ENCODE data around the gene ANKS3. TPM values are rescaled to one million over a fixed set of nuclear protein-coding genes. Genes with fewer than 3 reads are reported as not detected.
A peak's percentile ranks its signal among the peaks of the same experiment; 100 is the strongest.

Gene ANKS3
- total and polyA plus RNA-seq, 2 of the 8 experiments (the other 6 are each of a cell fraction or from before 2014, with no cell fraction given), result 15.5 to 23.9 TPM

DNA sequence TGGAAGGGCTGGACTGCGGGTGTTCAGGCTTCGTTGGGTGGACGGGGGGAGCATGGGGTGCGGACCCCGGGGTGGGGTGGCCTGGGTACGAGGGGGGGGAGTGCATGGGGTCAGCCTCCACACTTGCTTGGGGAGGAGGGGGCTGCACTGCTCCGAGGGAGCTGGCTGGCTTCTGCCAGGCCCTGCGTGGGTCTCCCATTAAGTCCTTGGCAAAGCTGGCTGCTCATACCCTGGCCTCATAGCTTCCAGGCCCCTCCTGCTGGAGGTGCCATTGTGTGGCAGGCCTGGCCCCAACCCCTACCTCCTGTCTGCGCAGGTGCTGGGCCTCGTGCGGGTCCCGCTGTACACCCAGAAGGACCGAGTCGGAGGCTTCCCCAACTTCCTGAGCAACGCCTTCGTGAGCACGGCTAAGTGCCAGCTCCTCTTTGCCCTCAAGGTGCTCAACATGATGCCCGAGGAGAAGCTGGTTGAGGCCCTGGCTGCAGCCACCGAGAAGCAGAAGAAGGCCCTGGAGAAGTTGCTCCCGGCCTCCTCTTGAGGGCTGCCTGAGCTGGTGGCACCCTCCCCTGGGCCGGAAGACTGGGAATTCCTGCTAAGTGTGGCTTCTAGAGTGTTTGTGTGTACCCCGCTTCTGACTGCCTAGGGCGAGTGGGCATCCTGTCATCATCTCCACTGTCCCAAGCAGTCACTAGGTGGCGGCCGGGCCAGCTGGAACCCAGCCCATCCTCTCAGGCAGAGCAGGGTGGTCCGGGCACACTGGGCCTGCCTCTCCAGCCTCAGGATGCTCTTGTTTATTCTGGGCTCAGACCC is 39.2 kb downstream of the ANKS3 start:
- DNase-seq (ENCODE audit: low read depth in 1 of 2, low spot score in 2 of 2) (no peak), FAIRE-seq (no peak)
- Histone ChIP-seq H3K79me1 (ENCODE audit: low read depth, low read length) (no peaks in the 10 kb centered on the region), H3K27ac (ENCODE audit: low read depth, low read length) (no peak overlapping the region), H3K9me3 (ENCODE audit: insufficient read depth in 2 of 2, low read depth in 1 of 2, low read length in 1 of 2) (no peaks in the 10 kb centered on the region), H3K23me2 (ENCODE audit: low read depth, low read length) (peaks cover 8% of the 10 kb centered on the region; the same call in 1 of the 2 replicates), H2BK20ac (ENCODE audit: low read length) (no peak overlapping the region), H3K36me3 (ENCODE audit: control insufficient read depth in 2 of 4, insufficient read depth in 4 of 4, low read length in 3 of 4) (peaks cover 17 to 28% (median 26%) of the 10 kb centered on the region in 4 experiments), H3K23ac (ENCODE audit: insufficient read length) (no peak overlapping the region), H4K5ac (ENCODE audit: insufficient read length, low read depth, low read length) (no peak overlapping the region), H3K4me3 (ENCODE audit: extremely low read depth in 1 of 4, insufficient read depth in 2 of 4, low read depth in 3 of 4, low read length in 4 of 4) (peak overlapping the region in 3 of 4 experiments; percentile 72 to 93 (median 76); a peak in 5 of 8 replicates), H3K27me3 (replicated peaks in 1 of 4; ENCODE audit: control insufficient read depth in 3 of 4, extremely low read depth in 1 of 4, insufficient read depth in 3 of 4, low read length in 3 of 4) (no peaks in the 10 kb centered on the region), H3K4me2 (ENCODE audit: insufficient read depth in 1 of 2, low read depth in 2 of 2, low read length in 2 of 2) (peak overlapping the region; percentile 68), H3K56ac (replicated peaks; ENCODE audit: insufficient read length, low read depth, low read length) (no peak overlapping the region), H3K14ac (ENCODE audit: insufficient read length) (no peak overlapping the region), H3K18ac (ENCODE audit: extremely low read depth, low read length) (no peak overlapping the region), H3K9ac (replicated peaks in 1 of 4; ENCODE audit: extremely low read depth in 1 of 4, low read depth in 3 of 4, low read length in 3 of 4) (0 out of 7 replicates have a peak overlapping the region, but pooled peaks of 1 of the 4 experiments have one; percentile 16), H3K4me1 (replicated peaks in 1 of 4; ENCODE audit: control insufficient read depth in 3 of 4, insufficient read depth in 4 of 4, low read length in 3 of 4) (peaks cover 0 to 7% (median 5%) of the 10 kb centered on the region in 4 experiments; a peak in 4 of 7 replicates), H2AFZ (ENCODE audit: low read length) (no peak overlapping the region), H3K4ac (replicated peaks; ENCODE audit: insufficient read length, low read depth, low read length) (no peak overlapping the region), H2BK5ac (ENCODE audit: low read depth, low read length) (no peak overlapping the region), H2BK15ac (ENCODE audit: low read length) (no peak overlapping the region), H2BK12ac (ENCODE audit: low read depth, low read length) (no peak overlapping the region), H4K20me1 (replicated peaks in 1 of 2; ENCODE audit: control insufficient read depth in 1 of 2, insufficient read depth in 2 of 2, low read length in 2 of 2) (peaks cover 0 to 21% of the 10 kb centered on the region in 2 experiments), H2BK120ac (replicated peaks; ENCODE audit: low read depth, low read length) (no peak overlapping the region), H4K91ac (replicated peaks; ENCODE audit: insufficient read length, low read length) (no peak overlapping the region), H4K8ac (ENCODE audit: extremely low read depth, insufficient read depth, low read length) (peak overlapping the region; percentile 15; the same call in 1 of the 2 replicates), H3K79me2 (ENCODE audit: control insufficient read depth in 1 of 2, insufficient read depth in 2 of 2, low read length in 2 of 2) (peaks cover 0 to 2% of the 10 kb centered on the region in 2 experiments; a peak in 1 of 4 replicates), H2AK5ac (ENCODE audit: low read depth, low read length) (no peak overlapping the region)
- WGBS, 2 experiments (ENCODE audit: extremely low coverage in 1 of 2, insufficient coverage in 1 of 2, insufficient read length in 1 of 2, insufficient replicate concordance in 2 of 2, low coverage in 1 of 2, low lambda C conversion rate in 2 of 2, missing lambda C conversion rate in 1 of 2), result 83% methylated on average over 18 of the region's 26 CpGs; no CpG with 5 or more reads in 1 of the 2 experiments
- CTCF ChIA-PET (ENCODE audit: partially characterized antibody), result interaction anchor here (0.5 to 2.8 kb wide), 13 partner anchors 8 to 261 kb away, joined by 3 to 13 read pairs (median 4); no protein-coding TSS in a partner anchor
- POLR2A ChIA-PET (ENCODE audit: partially characterized antibody), result interaction anchor here (0.7 to 5.4 kb wide), 17 partner anchors 11 to 189 kb away, joined by 3 to 59 read pairs (median 4); partner anchors contain the start of genes ANKS3, DNAAF8, GLYR1 and SEPTIN12
- no peak for TF ChIP-seq BCL11A (IDR thresholded peaks at IDR 0.05; ENCODE audit: low read depth in 2 of 2, low read length in 2 of 2)
- TF ChIP-seq HDAC6 (IDR thresholded peaks at IDR 0.05; ENCODE audit: low read depth, low read length), result no peak
- no peak for TF ChIP-seq MAFK (IDR thresholded peaks at IDR 0.05; ENCODE audit: low read depth, low read length)
- no peak for TF ChIP-seq HDAC2 (IDR thresholded peaks at IDR 0.05; ENCODE audit: borderline replicate concordance in 1 of 2, low read depth in 2 of 2, low read length in 2 of 2)
- no peak for TF ChIP-seq CHD1 (IDR thresholded peaks at IDR 0.05; ENCODE audit: low read depth, low read length)
- TF ChIP-seq GTF2F1 (IDR thresholded peaks at IDR 0.05; ENCODE audit: borderline replicate concordance, low read depth, low read length), result no peak
- peak; percentile 69 for TF ChIP-seq POLR2AphosphoS5 (IDR thresholded peaks at IDR 0.05; ENCODE audit: low read depth, low read length)
- TF ChIP-seq, protein P1, sequence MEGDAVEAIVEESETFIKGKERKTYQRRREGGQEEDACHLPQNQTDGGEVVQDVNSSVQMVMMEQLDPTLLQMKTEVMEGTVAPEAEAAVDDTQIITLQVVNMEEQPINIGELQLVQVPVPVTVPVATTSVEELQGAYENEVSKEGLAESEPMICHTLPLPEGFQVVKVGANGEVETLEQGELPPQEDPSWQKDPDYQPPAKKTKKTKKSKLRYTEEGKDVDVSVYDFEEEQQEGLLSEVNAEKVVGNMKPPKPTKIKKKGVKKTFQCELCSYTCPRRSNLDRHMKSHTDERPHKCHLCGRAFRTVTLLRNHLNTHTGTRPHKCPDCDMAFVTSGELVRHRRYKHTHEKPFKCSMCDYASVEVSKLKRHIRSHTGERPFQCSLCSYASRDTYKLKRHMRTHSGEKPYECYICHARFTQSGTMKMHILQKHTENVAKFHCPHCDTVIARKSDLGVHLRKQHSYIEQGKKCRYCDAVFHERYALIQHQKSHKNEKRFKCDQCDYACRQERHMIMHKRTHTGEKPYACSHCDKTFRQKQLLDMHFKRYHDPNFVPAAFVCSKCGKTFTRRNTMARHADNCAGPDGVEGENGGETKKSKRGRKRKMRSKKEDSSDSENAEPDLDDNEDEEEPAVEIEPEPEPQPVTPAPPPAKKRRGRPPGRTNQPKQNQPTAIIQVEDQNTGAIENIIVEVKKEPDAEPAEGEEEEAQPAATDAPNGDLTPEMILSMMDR (IDR thresholded peaks at IDR 0.05; ENCODE audit: control extremely low read depth in 1 of 3, insufficient read depth in 1 of 3, low read depth in 1 of 3, low read length in 3 of 3), result peak in 1 of 3 experiments; percentile 22; a peak in 2 of 4 replicates

Data from H1 (cell line).